Neutrophil (primary cell): ENCODE results near the gene BAZ2B.

ENCODE experiments used
- H3K27ac ChIP-seq: fragments of 200-600 bp; sonication (generic); 2 replicates; pipeline ENCODE4 v1.5.1; 2016; ENCODE audit warnings: mild to moderate bottlenecking, moderate library complexity
- H3K27me3 ChIP-seq: fragments of 200-600 bp; sonication (generic); 2 replicates; pipeline ENCODE4 v1.6.0; 2016; ENCODE audit warnings: mild to moderate bottlenecking
- H3K36me3 ChIP-seq: fragments of 200-600 bp; sonication (generic); 2 replicates; pipeline ENCODE4 v1.5.1; 2017
- H3K4me1 ChIP-seq, 2 experiments: fragments of 200-600 bp in 1 of 2; sonication (generic) in 1 of 2; 1 replicate in 1 of 2; 2 replicates in 1 of 2; pipeline versions ENCODE4 v1.5.1 to v1.6.1; 2013 to 2016; ENCODE audit warnings: low read depth in 1 of 2, low read length in 1 of 2, mild to moderate bottlenecking in 1 of 2, moderate library complexity in 1 of 2; ENCODE audit not compliant: control insufficient read depth in 1 of 2, insufficient read depth in 1 of 2
- H3K4me3 ChIP-seq, 2 experiments: fragments of 200-600 bp in 1 of 2; sonication (generic) in 1 of 2; 1 replicate in 1 of 2; 2 replicates in 1 of 2; pipeline ENCODE4 v1.5.1; 2013 to 2016; ENCODE audit warnings: low read depth in 1 of 2, low read length in 1 of 2, mild to moderate bottlenecking in 1 of 2, moderate library complexity in 1 of 2
- H3K9me3 ChIP-seq: fragments of 200-600 bp; sonication (generic); 2 replicates; pipeline ENCODE4 v1.5.1; 2016
- TF ChIP-seq, protein P1 (sequence below): fragments of 200-600 bp; sonication (generic); IDR thresholded peaks from 2 replicates; pipeline ENCODE4 v1.5.1; 2016; ENCODE audit warnings: antibody characterized with exemption

The BAZ2B gene

DNA sequence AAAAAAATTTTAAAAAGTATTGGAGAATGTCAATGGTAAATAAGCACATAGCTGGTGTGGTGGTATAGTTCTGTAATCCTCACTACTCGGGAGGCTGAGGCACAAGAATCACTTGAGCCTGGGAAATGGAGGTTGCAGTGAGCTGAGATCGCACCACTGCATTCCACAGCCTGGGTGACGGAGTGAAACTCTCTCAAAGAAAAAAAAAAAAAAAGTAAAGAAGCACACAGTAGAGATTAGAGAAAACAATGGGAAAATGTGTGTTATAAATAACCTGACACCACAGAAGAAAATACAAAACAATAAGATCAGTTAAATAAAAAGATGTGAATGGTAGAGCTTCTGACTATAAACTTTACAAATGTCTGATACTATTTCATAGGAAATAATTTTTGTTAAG, 166.2 kb downstream of the BAZ2B start:
- no peaks in the 10 kb centered on the region for H3K9me3 ChIP-seq
- H3K27ac ChIP-seq: no peak overlapping the region
- H3K36me3 ChIP-seq: peaks cover 43% of the 10 kb centered on the region
- no peak overlapping the region for H3K4me3 ChIP-seq
- H3K4me1 ChIP-seq: no peaks in the 10 kb centered on the region
- TF ChIP-seq, protein P1, sequence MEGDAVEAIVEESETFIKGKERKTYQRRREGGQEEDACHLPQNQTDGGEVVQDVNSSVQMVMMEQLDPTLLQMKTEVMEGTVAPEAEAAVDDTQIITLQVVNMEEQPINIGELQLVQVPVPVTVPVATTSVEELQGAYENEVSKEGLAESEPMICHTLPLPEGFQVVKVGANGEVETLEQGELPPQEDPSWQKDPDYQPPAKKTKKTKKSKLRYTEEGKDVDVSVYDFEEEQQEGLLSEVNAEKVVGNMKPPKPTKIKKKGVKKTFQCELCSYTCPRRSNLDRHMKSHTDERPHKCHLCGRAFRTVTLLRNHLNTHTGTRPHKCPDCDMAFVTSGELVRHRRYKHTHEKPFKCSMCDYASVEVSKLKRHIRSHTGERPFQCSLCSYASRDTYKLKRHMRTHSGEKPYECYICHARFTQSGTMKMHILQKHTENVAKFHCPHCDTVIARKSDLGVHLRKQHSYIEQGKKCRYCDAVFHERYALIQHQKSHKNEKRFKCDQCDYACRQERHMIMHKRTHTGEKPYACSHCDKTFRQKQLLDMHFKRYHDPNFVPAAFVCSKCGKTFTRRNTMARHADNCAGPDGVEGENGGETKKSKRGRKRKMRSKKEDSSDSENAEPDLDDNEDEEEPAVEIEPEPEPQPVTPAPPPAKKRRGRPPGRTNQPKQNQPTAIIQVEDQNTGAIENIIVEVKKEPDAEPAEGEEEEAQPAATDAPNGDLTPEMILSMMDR: no peak
- H3K27me3 ChIP-seq: no peaks in the 10 kb centered on the region

DNA sequence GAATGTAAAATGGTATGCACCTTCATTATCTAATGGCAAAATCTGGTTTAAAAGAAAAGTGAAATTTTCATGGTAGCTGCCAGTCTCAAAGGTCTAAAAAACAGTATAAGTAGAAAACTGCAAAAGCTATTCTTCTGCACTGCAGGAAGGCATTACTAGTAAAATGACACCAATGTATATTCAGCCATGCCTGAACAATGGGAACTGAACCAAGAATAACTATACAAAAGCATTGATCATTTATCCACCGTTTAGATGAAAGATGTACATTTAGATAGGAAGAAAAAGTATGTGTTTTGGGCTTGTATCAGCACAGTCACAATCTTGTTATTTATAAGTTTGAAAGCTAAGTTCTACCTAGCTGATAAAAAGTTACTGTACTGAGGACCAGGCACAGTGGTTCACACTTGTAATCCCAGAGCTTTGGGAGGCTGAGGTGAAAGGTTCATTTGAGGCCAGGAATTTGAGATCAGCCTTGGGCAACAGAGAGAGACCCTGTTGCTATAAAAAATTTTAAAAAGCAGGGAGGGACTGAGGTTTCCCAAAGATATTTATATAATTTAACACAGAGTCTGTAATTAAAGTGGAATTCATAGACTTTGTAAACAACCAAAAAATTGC, 166.7 kb downstream of the BAZ2B start:
- Histone ChIP-seq H3K4me1 (no peaks in the 10 kb centered on the region), H3K27me3 (no peaks in the 10 kb centered on the region), H3K4me3 (no peak overlapping the region), H3K27ac (no peak overlapping the region), H3K9me3 (no peaks in the 10 kb centered on the region), H3K36me3 (peaks cover 48% of the 10 kb centered on the region)
- TF ChIP-seq, protein P1: no peak

DNA sequence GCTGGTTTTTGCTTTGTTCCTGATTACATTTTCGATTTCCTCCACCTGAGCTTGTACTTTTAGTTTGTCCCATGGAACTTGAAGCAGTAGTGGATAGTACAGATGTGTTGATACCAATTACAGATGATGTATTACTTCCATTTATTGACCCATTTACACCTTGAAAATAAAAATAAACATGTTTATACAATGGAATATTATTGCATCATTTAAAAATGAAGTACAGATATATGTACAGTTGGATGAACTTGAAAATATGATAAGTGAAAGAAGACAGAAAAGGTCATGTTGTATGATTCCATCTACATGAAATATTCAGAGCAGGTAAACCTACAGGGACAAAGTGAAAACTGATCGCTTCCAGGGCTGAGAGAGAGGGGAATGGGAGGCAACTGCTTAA, 169.5 kb downstream of the BAZ2B start:
- no peaks in the 10 kb centered on the region for H3K4me1 ChIP-seq
- TF ChIP-seq, protein P1: no peak
- peaks cover 61% of the 10 kb centered on the region for H3K36me3 ChIP-seq
- H3K27me3 ChIP-seq: no peaks in the 10 kb centered on the region
- H3K27ac ChIP-seq: no peak overlapping the region
- no peak overlapping the region for H3K4me3 ChIP-seq
- no peaks in the 10 kb centered on the region for H3K9me3 ChIP-seq

DNA sequence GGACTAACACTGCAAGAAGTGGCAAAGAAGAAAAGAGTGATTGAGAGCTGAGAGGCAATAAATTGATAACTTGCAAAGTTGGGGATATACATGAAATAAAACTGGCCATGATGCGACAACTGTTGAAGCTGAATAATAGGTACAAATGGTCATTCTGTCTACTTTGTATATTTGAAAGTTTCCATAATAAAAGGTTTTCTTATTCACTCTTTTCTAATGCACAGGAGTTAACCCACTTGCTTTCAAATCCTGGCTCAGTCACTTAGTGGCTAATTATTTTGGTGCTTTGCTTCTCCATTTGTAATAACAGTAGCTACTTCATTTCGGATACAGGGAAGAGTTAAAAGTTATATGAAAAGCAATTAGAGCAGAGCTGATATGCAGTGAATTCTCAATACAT, 170.1 kb downstream of the BAZ2B start:
- Histone ChIP-seq H3K36me3 (peaks cover 66% of the 10 kb centered on the region), H3K4me3 (no peak overlapping the region), H3K4me1 (no peaks in the 10 kb centered on the region), H3K27ac (no peak overlapping the region), H3K9me3 (no peaks in the 10 kb centered on the region), H3K27me3 (no peaks in the 10 kb centered on the region)
- TF ChIP-seq, protein P1: no peak

DNA sequence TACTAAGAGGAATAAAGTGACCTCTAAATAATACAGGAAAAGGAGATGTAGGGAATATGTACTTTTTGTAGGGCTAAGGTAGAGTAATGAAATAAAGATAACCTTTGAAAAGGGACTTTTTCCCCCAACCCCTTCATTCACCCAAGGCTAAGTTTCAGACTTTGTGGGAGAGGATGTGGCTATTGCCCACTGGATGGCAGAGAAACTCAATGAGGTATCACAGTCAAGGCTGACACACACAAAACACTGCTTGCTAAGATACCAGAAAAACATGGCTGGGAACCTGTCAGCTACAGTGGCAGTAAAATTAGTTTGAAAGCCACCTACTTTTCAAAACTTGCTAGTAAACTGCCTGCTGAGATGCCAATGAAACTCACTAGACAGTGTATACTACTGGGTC, 171.0 kb downstream of the BAZ2B start:
- H3K9me3 ChIP-seq: no peaks in the 10 kb centered on the region
- H3K4me1 ChIP-seq: no peaks in the 10 kb centered on the region
- H3K27ac ChIP-seq: no peak overlapping the region
- peaks cover 75% of the 10 kb centered on the region for H3K36me3 ChIP-seq
- TF ChIP-seq, protein P1: no peak
- no peak overlapping the region for H3K4me3 ChIP-seq
- no peaks in the 10 kb centered on the region for H3K27me3 ChIP-seq
